Measurements from ENCODE around the gene ZDHHC14.

The ZDHHC14 gene

DNA sequence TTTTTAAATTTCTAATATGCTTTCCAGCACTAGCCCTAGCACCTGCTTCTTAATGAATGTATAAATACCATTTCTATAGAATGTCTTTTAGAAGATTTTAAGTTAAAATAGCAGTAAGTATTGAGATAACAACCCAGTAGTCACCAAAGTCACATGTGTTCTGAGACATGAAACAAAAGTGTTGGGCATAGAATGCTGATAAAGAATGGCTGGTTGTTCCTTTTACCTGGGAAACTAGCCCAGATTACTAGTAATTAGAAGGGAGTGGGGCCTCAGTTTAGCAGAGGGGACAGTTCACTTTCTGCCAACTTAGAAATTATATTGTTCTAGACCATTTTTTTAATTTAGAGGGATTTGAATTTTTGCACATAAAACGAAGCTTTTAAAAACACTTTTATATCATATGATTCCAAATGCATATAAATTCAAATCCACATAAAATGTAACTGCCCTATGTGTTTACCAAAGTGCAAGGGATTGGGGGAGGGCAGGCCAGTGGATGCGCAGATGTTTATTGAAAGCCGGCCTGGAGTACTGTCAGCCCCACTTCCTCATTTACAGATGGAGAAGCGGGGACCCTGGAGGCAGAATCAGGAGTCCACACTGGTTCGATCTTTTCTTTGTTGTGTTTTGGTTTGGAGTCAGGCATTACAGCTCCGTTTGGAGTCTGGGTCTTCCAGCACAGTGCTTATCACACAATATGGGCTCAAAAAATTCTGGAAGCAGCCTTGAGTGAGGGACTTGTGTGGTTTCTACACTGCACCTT, 139.8 kb downstream of the ZDHHC14 start:
- DNase-seq, result no peak

- DNase-seq, result no peak
Measured at GRCh38 chr6:157521362-157522335, 140.7 kb downstream of the ZDHHC14 start.

GRCh38 chr6:157522472-157522871, 141.5 kb downstream of the ZDHHC14 start:
- DNase-seq, result no peak

DNA sequence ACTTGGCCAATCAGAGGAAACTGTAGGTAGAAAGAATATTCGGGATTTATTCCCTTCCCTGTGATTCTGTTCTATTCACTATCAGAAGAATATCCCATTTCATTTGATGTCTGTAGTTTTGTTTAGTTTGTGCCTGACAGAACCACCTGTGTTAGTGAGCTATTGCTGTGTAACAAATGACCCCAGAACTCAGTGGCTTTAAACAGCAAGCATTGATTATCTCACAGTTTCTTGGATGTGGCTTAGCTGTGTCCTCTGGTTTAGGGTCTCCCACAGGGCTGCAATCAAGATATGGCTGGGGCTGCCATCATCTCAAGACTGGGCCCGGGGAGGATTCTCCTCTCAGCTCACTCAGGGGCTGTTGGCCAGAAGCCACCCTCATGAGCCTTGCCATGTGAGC, 143.7 kb downstream of the ZDHHC14 start:
- no peak for DNase-seq

DNA sequence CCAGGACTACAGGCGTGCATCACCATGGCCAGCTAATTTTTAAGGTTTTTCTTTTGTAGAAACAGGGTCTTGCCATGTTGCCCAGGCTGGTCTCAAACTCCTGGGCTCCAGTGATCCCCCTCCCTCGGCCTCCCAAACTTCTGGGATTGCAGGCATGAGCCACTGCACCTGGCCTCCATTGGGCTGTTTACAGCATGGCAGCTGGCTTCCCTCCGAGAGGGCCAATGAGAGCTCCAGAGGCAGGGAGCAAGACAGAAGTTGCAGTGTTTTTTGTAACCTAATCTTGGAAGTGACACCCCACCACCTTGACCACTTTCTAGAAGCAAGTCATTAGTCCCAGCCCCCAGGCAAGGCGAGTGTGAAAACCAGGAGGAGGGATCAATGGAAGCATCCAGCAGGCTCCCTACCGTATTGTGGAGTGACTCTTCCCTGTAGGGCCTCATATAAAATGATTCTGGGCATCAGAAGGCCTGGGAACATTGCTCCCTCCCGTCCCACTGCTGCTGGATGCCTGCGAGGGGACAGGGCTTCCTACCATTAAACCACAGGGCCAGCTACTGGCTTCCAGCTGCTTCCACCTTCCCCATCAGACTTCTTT, 144.4 kb downstream of the ZDHHC14 start:
- DNase-seq, result no peak

- DNase-seq, result no peak
Measured at GRCh38 chr6:157525918-157526425, 145.0 kb downstream of the ZDHHC14 start.

GRCh38 chr6:157527471-157527907, 146.5 kb downstream of the ZDHHC14 start:
- no peak for DNase-seq

GRCh38 chr6:157528931-157529653, 148.1 kb downstream of the ZDHHC14 start:
- no peak for DNase-seq

DNA sequence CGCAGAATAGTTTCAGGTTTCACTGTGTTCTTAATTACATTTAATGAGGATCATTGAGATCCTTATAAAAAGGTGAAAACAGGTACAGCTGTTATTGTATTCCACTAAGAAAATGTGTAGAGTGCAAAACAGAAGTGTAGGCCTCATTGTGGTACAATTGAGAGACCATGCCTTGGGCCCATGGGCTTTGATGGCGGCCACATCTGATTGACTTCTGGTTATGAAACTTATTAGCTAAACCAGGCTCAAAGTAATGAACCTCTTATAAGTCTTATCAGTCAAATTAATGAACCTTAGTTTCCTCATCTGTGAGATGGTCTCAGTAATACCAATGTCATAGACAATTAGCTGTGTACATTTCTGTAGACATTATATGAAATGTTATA, 148.7 kb downstream of the ZDHHC14 start:
- DNase-seq, result no peak

GRCh38 chr6:157530126-157530525, 149.1 kb downstream of the ZDHHC14 start:
- no peak for DNase-seq

- DNase-seq, result no peak
Measured at GRCh38 chr6:157530724-157531168, 149.8 kb downstream of the ZDHHC14 start.

- DNase-seq, result no peak
Measured at GRCh38 chr6:157531169-157531985, 150.4 kb downstream of the ZDHHC14 start.

DNA sequence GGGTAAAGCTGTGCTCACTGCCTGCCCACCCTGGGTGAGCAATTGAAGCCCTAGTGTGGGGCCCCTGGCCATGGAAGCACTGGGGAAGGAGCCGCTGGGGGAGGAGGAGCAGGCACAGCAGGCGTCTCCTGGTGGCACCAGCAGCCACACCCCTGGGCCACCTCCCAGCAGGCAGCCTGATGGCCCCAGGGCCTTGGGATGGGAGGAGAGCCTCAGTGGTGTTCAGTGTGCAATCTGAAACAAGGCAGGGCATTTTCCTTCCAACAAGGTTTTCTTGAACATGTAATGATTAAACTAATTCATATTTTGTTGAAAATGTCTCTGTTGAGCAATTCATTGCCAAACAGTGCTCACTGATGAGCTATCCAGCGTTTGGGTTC, 151.0 kb downstream of the ZDHHC14 start:
- DNase-seq, result no peak

DNA sequence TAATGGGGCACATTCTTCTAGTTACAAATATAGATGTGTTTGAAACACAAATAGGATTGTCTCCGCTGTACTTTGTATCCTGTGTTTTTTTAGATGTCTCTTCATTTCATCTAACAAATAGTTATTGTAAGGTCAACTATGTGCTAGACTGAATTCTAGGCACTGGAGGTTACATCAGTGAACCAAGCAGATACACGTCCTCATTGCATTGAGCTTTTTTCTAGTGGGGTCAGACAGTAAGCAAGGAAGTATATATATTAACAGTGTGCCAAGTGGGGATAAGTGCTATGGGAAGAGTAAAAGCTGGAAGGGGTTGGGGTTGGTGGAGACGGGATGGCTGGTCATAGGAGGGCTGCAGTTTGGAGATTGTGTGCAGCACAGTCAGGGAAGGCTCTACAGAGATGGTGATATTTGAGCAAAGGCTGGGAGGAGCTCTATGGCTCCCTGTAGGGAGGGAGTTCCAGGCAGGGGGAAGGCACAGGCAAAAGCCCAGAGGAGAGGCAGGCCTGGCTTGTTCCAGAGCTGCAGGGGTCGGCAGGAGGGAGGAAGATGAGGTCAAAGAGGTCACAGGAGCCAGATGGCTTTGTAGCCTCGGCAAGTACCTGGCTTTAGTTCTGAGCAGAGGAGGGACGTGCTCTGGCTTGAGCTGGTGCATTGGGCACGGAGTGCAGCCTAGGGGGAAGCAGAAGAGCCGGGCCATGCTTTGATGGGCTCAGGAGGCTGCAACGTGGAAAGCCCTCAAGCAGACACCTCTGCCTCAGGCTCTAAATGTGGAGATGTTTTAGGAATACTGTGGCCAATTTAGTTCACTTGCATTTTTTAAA, 152.3 kb downstream of the ZDHHC14 start:
- no peak for DNase-seq

DNA sequence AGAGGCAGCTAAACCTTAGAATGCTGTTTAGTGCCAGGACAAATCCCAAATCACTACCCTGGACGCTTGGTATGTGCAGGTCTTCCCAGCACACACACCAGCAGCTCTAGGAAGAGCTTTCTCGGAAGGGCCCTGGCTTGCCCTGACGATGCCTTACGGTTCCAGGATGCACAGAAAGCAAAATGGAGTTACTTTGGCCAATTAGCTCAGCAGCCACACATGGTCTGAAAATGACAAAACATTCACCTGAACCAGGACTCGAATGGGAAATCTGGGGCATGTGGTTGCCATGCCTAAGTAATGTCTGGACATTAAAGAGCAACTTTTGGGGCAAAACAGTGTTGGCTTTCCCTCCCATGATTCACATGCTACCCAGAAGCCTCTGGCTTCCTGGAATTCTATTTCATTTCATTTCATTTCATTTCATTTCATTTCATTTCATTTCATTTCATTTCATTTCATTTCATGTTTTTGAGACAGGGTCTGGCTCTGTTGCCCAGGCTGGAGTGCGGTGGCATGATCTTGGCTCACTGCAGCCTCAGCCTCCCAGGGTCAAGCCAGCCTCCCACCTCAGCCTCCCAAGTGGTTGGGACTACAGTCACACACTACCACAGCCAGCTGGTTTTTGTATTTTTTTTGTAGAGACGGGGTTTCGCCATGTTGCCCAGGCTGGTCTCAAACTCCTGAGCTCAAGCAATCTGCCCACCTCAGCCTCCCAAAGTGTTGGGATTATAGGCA, 153.3 kb downstream of the ZDHHC14 start:
- DNase-seq, result no peak

- DNase-seq, result no peak
Measured at GRCh38 chr6:157534977-157535339, 154.0 kb downstream of the ZDHHC14 start.

GRCh38 chr6:157535340-157536222, 154.6 kb downstream of the ZDHHC14 start:
- no peak for DNase-seq

DNA sequence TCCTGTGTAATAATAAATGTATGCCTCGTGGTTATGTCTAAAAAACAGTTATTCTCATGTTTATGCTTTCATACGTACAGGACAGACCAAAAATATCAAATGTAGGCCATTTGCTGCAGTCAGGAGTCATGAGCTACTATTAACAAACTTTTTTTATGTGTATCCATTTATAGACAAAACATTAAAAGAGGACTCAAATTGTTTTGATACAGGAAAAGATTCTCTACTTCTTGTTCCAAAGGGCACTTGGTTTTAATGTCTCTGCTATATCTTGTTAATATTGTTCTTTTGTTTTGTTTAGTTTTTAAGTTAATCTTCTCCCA, 155.2 kb downstream of the ZDHHC14 start:
- no peak for DNase-seq

DNA sequence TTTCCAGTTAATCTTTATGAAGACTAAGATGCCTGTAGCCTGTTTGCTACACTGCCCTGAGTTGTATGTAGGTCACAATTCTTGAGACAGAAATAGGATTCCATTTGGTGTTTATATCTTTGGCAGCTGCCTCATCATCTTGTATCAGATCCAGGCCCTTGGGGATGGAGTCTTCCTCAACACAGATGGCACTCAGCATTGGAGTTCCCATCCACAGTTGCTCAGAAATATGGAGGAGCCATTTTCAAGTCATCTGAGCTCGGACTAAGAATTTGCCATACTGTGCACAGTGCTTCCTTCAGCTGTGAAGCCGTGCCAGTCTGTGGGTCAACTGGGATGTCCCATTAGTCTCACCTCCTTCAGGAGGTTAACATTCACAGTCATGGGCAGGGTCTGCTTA, 156.6 kb downstream of the ZDHHC14 start:
- DNase-seq, result no peak
